HG03095 (cell line): ENCODE results near the gene LRRC74B.

Experiments
- ATAC-seq: cut with Tn5 transposase; IDR thresholded peaks from one replicate; pipeline ENCODE4 v1.9.1; 2021; ENCODE audit warnings: moderate library complexity; ENCODE audit not compliant: unreplicated experiment

LRRC74B gene

DNA sequence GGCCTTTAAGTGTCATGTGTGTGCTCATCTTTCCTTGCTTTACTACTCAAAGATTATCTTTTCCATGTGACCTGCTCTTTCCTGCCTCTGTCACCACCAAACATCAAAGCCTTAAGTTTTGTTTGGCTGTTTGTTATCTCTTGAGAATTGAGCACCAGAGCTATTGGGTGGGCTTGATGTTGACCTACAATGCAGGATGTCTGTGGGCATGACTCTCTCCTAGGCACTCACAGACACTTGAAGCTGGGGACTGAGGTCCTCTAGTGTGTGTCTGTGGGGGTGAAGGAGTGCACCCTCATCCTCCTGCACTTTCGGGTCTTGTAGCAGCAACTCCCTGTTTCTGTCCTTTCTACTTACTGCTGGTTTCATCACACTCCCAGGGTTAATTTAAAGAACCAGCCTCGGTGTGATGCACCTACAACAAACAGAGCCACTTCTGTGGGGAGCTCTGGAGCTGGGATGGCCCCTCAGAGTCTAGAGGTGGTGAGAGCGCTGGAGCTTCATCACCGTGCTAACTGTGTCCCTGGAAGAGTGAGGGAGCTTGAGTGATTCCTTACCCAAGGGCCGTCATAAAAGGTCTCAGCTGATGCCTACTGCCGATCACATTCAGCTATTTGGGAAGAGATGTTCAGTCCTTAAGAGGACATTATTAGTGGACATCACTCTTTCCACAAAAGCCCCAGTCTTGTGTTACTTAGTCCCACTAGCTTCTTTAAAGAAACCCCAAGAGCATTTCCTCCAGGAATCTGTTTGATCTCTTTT lies 56.3 kb downstream of the LRRC74B start:
- ATAC-seq = no peak

DNA sequence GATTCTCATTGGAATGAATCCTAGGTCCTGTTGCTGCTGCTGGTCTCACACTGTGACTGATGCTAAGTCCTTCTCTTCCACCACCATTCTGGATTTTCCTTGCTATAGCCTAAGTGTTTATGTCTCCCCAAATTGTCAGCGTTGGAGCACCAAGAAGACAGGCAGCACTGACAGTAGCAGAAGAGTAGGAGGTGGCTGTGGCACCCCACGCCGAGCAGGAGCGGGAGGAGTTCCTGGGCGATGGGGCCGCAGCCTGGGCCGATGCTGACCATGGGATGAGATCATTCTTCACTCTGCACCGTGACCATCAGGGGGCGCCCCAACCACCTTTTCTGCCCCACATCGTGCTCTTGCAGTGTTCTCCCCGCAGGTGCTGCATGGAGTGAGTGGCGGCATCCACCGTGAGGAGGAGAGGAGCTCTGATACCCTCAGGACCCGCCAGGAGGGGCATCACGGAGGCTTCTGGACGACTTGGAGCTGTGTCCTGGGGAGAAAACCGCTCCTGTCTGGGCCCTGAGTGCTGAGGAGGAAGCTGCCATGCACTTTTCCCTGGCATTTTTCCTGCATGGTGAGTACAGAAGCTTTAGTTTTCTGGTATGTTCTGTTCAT lies 57.0 kb downstream of the LRRC74B start:
- no peak for ATAC-seq

DNA sequence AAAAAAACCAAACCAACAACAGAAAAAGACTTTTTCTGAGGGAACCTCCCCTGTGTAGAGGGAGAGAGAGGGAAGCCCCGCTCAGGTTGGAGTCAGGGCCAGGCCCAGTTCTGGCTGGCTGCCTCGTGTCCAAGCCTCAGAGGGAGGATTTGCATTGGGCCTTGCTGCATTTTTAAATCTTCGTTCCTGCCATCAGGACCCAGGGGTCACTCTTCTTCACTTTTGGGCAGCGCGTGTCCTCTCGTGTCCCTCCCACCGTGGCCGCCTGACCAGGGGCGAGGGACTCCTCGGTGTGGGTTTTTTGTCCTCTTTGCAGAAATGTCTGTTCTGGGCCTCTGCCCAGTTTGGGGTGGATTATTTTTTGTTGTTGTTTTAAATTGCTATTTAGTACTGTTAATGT lies 57.9 kb downstream of the LRRC74B start:
- no peak for ATAC-seq

DNA sequence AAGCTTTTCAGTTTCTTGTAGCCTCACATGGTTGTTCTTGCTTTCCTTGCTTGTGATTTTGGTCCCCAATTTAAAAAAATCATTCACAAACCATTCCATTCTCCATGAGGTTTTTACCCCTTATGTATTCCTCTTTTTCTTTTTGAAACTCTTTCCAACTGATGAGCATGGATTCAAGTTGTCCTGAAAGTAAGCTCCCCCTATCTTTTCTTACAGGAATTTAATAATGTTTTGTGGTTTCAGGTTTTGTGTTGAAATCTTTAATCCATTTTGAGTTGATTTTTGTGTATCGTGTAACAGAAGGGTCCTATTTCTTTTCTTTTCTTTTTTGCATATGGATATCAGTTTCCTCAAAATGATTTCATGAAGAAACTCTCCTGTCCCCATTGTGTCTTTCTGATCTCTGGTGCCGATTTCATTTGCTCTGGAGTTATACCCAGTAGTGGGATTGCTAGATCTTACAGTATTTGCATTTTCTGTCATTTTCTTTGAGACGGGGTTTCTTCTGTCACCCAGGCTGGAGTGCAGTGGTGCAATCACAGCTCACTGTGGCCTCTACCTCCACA lies 58.5 kb downstream of the LRRC74B start:
- no peak for ATAC-seq

DNA sequence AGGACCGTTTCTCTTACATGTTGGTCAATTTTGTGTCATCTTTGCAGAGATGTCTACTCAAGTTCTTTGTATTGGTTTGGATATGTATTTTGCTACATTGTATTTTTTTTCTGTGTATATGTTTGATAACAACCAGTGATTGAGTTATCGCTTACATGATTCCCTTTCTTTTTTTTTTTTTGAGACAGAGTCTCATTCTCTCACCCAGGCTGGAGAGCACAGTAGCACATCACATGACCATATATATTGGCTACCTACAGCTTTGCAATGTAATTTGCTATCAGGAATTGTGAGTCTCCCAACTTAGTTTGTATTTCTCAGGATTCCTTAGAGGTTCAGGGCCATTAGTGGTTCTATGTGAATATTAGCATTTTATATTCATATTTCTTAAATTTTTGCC lies 59.5 kb downstream of the LRRC74B start:
- ATAC-seq = no peak

DNA sequence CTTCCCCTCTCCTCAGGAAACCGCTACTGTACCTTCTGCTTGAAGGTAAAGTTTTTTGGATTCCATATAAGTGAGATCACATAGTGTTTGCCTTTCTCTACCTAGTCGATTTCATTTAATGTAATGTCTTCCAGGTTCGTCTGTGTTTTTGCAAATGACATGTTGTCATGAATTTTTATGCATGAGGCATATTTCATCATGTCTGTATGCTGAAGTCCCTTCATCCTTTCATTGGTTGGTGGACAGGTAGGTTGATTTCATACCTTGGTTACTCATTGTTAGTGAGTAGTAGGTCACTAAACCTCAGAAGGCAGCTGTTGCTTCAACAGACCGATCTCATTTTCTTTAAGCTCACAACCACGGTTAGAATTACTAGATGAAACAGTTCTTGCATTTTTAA lies 60.3 kb downstream of the LRRC74B start:
- no peak for ATAC-seq

DNA sequence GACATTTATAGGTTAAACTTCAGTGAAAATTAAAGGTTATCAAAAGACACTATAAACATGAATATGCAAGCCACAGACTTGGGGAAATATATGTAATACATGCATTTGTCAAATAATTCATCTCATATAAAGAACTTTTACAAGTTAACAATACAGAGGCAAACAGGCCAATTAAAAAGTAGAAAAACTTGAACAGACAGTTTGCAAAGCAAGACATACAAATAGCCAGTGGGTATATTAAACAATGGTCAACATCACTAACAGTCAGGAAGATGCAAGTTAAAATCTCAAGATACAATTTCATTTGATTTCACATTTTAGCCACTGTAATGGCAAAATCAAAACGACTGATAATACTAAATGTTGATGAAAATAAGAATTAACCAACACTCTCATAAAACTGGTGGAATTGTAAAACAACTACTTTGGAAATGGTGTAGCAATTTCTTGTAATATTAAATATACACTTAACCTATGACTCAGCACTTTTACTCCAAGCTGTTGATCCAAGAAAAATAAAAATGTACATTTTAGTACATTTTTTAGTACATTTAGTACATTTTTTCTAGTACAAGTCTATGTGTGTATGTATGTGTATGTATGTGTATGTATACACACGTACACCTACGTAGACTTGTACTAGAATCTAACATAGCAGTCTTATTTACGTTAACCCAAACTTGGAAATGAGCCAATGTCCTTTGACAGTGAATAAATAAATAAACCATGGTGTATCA lies 62.8 kb downstream of the LRRC74B start:
- no peak for ATAC-seq
